HG03575 (cell line): Measurements from ENCODE around the gene ARL10.
"Not testable (repeated sequence)": the region's sequence is repeated elsewhere in the genome, so short reads cannot be mapped to it uniquely, and the experiment has no call there.

Source experiments
- ATAC-seq: cut with Tn5 transposase; IDR thresholded peaks from one replicate; pipeline ENCODE4 v1.9.1; 2021; ENCODE audit not compliant: unreplicated experiment, insufficient number of reproducible peaks, low FRiP score; ENCODE audit errors: extremely low read depth

ARL10 gene

DNA sequence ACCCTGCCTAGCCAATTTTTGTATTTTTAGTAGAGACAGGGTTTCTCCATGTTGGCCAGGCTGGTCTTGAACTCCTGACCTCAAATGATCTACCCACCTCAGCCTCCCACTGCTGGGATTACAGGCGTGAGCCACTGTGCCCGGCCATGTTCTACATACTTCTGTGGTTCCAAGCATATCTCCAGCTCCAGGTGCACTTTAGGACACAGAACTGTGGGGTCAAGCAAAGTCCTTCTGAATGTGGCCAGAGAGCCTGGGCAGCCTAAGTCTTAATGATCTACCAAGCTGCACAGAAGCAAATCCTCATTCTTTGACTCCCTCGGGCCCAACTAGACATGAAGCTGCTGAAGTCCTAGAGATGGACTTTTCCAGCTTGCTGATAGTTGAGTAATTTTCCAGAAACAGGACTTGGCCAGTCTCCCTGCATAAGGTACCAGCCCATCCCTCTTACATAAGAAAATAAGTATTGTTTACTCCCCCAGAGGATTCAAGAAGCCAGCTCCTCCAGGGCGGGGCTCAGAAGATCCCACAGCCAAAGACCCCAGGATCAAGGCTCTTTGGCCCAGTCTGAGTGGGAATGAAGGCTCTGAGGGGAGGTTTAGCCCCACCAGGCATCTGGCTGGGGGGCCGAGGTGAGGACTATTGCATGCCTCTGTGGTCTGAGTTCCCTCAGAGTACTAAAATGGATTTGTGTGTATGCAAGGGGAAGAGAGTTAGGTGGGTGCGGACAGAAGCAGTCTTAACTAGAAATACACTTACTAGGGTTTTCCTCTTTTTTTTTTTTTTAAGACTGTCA, 42.4 kb downstream of the ARL10 start:
- ATAC-seq = no peak

DNA sequence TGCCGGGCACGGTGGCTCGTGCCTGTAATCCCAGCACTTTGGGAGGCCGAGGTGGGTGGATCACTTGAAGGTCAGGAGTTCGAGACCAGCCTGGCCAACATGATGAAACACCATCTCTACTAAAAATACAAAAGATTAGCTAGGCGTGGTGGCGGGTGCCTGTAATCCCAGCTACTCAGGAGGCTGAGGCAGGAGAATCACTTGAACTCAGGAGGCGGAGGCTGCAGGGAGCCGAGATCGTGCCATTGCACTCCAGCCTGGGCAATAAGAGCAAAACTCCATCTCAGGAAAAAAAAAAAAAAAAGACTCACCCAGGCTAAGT, 42.9 kb downstream of the ARL10 start:
- ATAC-seq = not testable (repeated sequence)

DNA sequence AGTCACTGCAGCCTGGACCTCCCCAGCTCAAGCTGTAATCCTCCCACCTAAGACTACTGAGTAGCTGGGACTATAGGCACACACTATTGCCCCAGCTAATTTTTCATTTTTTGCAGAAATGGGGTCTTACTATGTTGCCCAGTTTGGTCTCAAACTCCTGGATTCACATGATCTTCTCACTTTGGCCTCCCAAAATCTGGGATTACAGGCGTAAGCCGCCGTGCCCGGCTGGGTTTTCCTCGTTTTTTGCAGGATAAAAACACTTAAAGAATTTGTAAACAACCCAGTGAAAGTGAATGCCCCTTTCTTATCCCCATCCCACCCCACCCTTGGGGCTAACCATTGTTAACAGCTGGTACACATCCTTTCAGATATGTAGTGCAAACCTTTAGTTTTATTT, 43.3 kb downstream of the ARL10 start:
- ATAC-seq = no peak

DNA sequence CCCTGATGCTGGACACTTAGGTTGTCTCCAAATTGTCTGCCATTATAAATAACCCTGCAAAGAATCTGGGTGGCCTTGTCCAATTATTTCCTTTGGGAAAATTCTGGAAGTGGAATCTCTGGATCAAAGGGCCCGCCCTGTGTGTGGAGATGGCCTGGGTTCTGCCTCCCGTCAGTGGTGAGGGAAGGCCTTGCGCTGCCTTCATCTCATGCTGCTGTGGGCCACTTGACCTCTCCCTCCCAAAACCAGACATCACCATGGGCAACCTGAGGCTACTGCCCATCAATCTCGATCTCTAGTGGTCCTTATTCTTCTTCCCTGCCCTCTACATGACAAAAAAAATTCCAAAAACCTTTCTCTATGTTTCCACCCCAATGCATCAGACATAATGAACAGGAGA, 44.5 kb downstream of the ARL10 start:
- ATAC-seq = no peak

DNA sequence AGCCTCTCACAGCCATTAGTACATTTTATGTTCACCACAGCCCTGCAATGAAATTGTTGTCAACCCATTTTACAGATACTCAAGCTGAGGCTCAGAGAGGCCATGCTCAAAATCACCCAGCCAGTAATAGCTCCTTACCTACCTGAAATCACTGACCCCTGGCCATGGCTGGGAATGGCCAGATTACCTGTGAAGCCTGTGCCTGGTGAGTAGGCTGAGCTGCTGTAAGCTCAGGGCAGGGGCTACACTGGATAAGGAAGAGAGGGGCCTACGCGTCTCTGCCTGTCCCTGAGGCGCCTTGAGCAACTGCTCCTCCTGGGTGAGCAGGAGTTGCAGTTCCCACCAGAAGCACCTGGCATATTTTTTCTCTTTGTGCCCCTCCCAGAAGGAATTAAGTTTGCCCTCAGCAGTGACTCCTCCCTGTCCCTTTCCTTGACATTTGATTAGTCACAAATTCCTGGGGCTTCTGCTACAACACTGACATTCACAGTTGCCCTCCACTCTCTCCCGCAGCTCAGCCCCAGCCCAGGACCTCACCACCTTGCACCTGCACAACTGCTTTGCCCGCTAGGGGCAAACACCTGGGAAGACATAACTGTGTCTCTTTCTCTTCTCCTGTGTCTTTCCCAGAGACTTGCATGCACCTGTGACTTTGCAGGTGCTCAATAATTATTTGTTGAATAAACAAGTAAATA, 45.3 kb downstream of the ARL10 start:
- ATAC-seq = no peak

DNA sequence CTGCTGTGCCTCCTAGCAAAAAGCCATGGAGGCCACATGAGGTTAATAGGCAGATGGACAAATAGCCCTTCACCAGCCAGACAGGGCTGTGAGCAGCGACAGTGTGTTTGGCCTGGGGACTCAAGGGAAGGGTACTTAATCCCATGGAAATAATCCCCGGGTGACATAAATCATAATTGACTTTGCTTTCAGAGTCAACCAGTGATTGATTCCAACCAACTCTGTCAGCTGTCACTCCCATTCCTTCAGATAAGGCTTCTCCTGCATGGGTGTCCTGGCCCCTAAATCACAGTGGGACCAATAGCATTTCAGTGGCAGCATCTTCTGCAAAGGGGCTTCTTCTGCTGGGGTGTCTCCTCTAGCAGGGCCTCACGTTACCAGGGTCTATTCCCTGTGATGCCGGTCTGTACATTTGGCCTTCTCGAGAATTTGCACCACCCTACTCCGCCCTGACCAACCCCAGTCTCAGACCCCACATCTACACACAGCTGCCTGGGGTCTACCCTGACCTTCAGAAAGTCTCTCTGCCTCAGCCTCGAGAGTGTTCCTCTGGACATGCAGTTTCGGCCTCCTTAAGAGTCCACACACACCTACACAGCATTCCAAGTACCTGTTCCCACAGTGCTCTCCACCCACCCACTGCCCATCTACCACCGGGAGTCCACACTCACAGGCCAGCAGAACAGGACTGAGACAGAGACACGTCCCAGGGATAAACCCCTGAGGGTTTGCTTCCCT, 47.4 kb downstream of the ARL10 start:
- ATAC-seq = no peak

DNA sequence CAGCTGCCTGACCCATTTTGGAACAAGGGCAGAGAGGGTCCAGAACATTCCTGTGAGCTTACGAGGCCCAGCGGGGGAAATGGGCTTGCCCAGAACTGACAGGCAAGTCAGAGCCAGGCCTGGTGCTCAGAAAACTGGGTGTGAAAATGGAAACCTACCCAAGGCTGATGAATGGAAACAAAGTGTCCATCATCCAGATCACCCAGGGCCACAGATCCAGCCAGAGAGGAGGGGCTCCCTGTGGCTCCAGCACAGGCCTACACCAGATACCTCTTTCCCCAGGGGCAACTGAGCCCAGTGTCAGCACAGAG, 47.9 kb downstream of the ARL10 start:
- no peak for ATAC-seq

DNA sequence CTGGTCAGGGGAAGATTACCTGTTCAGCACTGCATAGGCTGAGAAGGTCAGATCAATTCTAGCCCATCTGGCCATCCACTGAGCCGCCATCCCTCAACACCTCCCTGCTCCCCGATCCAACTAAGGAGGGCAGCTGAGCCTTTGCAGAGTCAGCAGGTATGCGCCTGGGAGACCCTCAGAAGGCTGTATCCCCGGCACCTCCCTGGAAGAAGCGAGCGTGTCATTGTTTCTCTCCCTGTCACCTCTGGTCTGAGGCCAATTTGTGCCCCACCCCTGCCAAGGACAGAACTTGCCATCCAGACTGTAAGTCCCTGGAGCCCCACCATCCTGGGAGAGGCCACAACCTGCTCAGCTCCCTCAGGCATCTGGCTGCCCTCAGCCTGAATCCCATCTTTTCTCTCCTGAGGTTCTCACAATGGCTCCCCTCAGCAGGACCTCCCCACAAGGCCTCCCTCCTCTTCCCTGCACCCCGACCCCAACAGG, 48.5 kb downstream of the ARL10 start:
- no peak for ATAC-seq

DNA sequence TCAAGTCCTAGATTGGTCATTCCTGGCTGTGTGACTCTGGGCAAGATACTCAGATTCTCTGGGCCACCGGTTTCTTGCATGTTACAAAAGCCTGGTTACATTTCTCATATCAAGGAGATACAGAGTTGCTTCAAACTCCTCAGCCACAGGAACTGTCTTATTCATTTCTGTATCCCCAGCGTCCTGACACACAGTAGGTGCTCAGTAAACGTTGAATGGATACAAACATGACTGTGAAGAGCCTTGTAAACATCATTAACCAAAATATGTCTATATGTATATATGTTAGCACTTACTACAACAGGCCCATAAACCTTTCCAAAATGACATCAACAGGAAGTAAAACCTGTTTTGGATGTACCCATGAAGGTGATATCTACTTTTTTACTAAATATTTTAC, 49.4 kb downstream of the ARL10 start:
- ATAC-seq = no peak

DNA sequence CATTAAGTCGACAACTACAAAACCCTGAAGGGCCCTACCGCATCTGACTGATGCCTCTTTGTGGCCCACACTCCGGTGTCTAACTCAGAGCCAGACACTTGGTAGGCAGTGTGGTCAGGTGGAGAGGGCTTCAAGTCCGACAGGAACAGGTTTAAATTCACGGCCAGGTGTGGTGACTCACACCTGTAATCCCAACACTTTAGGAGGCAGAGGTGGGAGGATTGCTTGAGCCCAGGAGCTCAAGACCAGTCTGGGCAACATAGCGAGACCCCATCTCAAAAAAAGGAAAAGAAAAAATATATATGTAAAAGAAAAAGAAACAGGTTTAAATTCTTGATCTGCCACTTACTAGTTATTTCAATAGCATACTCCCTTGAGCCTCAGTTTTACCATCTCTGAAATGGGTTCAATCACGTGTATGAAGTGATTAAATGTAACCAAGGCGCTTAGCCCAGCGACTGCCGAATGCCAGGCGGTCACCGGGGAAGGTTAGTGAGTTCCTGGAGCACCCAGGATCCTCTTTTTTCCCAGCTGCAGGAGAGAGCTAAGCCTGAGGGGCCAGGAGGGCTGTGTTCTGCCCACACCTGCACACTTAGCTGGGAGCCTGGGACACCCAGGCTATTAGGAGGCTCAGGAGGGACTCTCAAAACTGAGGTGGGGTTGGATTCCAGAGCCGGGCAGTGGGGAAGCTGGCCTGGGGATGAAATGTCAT, 50.1 kb downstream of the ARL10 start:
- no peak for ATAC-seq

DNA sequence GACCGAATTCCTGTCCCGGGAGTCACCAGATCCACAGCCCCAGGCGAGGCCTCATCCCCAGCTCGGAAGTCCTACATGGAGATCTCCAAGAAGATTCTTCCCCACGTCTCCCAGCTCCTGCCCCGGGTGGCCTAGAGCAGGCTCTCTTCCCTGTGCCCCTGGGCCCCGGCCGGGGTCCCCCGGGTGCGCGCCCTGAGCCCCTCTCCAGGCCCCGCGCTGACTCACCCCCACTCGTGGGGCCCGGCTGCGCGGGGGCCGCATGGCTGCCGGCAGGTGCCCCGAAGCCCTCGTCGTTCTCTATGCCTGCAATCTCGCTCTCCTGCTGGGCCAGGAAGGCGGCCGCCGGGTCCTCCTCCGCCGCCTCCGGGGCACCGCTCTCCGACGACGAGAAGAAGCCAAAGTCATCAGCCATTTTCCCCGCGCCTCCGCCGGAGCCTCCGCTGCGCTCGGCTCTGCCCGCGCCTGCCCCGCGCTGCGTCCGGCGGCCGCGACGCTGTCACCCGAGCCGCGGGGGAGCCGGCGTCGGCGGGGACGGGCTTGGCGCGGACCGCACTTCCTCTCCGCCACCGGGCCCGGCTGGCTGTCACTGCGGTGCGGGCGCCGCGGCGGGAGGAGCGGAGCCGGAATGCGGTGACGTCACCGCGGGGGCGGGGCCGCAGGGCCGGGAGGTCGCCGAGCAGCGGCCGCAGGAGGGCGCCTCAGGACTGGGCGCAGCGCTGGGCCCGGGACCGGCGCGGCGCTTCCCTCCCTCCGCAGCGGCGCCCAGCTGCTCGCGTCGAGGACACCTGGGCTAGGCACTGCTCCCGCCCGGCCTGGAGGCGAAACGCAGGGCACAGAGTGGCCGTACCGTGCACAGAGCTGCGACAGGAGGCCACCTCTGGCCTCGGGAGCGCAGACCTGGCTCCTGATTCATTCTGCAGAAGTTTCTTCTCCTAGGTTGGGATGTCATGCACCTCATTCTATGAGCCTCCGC, 51.0 kb downstream of the ARL10 start, which contains the start of gene CLTB:
TSS of gene CLTB (minus strand) at position 588 of the 973 bp plus-strand sequence. CDS start at position 412, 176 bp downstream.
- no peak for ATAC-seq

DNA sequence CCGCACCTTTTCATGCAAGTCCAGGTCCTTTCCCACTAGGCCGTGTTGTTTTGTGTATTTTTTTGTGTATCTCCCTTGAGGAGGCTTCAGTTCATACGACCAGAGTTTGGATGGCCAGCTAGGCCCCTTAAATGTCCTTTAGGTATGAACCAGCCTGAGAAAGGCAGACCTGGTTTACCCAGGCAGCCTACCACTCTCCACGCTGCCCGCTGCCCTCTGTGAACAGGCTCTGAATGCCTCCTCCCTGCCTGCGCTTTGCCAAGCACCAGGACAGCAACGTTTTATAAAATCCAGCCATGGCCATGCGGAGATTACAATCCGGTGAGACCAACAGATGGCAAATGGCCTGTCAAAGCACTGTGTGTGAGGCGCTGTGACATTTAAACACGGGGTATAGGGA, 51.7 kb downstream of the ARL10 start:
- ATAC-seq = no peak

DNA sequence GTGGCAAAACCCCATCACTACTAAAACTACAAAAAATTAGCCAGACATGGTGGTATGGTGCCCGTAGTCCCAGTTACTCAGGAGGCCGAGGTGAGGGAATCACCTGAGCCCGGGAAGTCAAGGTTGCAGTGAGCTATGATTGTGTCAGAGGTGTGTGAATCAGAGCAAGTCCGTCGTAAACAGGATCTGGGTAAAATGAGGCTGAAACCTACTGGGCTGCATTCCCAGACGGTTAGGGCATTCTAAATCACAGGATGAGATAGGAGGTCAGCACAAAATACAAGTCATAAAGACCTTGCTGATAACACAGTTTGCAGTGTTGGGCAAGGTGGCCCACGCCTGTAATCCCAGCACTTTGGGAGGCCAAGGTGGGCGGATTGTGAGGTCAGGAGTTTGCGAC, 53.0 kb downstream of the ARL10 start:
- ATAC-seq = no peak

DNA sequence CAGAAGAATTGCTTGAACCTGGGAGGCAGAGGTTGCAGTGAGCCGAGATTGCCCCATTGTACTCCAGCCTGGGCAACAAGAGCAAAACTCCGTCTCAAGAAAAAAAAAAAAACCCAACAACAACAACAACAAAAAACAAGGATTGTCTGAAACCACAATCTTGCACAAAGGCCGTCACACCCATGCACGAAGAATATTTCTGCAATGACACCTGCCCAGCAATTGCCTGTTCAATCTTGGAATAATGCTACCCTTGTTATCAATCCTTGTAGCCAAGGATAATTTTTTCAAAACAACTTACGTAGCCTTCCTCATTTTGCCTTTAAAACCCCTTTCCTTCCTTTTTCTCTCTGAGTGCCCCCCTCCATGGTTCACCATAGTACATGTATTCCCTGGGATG, 54.8 kb downstream of the ARL10 start:
- ATAC-seq = no peak

DNA sequence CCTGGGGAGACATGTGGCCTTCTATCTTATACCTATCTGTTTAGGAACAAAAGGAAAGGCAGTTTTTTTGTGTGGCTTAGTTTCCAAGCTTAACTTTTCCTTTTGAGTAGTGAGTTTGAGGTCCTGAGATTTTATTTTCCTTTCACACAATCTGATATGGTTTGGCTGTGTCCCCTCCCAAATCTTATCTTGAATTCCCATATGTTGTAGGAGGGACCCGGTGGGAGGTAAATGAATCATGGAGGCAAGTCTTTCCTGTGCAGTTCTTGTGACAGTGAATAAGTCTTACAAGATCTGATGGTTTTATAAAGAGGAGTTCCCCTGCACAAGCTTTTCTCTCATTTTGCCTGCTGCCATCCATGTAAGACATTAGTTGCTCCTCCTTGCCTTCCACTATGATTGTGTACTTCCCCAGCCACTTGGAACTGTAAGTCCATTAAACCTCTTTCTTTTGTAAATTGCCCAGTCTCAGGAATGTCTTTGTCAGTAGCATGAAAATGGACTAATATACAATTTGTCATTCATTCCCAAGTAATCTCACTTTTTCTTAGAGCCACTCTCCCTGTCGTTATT, 55.8 kb downstream of the ARL10 start:
- no peak for ATAC-seq

DNA sequence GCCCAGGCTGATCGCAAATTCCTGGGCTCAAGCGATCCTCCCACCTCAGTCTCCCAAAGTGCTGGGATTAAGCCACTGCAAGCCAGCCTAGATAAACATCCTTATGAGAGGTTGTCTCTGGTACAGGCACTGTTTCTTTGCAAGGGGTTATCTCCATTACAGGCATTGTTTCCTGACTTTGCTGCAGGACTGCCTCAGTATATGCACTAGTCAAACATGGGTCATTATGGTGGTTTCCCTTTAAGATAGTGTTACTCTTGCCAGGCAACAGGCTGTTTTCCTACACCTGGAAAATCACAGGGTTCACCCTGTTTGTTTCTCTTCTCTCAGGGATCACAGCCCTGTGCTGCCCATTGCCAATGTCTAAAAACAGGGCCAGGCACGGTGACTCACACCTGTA, 58.9 kb downstream of the ARL10 start:
- ATAC-seq = no peak

DNA sequence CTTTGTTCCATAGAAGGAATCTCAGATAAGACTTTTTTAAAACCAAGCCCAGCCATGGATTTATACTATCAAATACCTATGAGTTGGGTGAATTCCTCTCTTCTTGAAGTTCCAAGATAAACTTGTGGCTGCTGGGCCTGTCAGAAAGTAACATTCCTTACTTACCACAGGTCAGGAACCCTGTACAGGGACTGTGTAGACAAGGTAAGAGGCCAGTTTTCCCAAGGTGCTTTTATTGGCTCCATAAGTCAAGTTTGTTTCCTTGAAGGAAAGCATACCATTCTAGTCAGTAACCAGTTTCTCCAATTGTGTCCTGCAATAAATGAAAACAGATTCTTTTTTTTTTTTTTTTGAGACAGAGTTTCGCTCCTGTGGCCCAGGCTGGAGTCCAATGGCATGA, 59.9 kb downstream of the ARL10 start:
- ATAC-seq = no peak

DNA sequence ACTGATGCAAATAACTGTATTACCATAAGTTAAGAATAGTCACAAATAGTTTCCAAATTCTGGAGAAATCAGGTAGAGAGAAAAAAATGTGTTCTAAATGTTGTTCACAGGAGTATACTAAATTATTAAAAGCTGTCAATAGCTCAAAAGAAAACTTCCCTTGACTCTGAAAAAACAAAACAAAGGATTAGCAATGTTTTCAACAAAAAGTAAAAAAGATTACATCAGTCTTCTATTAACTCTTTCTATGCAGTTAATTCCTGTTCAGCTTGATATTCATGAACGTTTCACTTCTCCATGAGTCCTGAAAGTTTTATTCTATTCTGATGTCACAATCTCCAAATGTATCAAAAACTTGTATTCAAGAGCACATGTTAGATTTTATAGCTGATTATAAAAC, 60.5 kb downstream of the ARL10 start:
- no peak for ATAC-seq
